ENCODE data around the gene SEPTIN8.

- no peak for TF ChIP-seq EP300 (IDR thresholded peaks at IDR 0.05)
- TF ChIP-seq, protein P1, sequence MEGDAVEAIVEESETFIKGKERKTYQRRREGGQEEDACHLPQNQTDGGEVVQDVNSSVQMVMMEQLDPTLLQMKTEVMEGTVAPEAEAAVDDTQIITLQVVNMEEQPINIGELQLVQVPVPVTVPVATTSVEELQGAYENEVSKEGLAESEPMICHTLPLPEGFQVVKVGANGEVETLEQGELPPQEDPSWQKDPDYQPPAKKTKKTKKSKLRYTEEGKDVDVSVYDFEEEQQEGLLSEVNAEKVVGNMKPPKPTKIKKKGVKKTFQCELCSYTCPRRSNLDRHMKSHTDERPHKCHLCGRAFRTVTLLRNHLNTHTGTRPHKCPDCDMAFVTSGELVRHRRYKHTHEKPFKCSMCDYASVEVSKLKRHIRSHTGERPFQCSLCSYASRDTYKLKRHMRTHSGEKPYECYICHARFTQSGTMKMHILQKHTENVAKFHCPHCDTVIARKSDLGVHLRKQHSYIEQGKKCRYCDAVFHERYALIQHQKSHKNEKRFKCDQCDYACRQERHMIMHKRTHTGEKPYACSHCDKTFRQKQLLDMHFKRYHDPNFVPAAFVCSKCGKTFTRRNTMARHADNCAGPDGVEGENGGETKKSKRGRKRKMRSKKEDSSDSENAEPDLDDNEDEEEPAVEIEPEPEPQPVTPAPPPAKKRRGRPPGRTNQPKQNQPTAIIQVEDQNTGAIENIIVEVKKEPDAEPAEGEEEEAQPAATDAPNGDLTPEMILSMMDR (IDR thresholded peaks at IDR 0.05), result no peak
- TF ChIP-seq POLR2AphosphoS5 (IDR thresholded peaks at IDR 0.05), result no peak
Observed at GRCh38 chr5:132751444-132751843, 25.6 kb downstream of the SEPTIN8 start.
